ENCODE measurements around the gene MAP4K4. TPM values are rescaled to one million over a fixed set of nuclear protein-coding genes. Genes with fewer than 3 reads are reported as not detected.

The MAP4K4 gene
- total RNA-seq (2014; rRNA removed; shearing (Covaris generic)) (107 and 115 TPM in 2 replicates), polyA plus RNA-seq (2016; fragmentation: Nextera tagmentation; extraction: Ambion mirVana) (19.9 and 20.3 TPM in 2 replicates)

DNA sequence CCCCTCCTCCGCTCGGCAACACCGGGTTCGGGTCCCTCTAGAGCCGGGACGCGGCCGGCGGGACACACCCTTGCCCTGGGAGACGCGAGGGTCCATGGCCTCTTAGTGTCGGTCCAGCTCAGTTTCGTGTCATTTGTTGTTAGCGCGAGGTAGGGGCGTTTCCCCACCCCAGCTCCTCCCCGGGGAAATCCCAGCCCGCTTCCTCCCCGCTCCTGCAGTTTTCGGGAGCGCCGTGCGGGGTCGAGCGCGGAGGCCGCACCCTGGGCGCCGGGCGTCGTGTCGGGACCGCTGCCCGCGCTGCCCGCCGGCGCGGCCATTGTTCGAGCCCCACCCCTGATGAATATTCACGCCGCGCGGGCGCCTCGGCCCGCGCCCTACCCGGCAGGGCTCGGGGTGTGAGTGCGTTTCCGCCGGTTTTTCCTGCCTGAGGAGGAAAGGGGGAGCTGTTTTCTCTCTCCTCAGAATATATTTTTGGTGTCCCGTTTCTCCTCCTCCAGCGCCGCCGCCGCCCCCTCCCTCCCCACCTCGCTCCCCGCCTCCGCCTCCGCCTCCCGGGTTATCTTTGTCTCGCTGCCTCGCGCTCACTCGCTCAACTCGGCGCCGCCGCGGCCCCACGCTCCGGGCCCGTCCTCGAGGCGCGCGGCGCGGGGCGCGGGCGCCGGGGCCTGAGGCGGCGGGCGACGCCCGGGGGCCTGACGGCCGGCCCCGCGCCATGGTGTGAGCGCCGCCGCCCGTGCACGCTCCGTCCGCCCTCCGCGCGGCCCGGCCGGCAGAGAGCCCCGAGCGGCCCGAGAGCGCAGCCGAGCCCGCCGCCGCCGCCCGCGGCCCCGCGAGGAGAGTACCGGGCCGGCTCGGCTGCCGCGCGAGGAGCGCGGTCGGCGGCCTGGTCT is at the start of gene MAP4K4:
MAP4K4 (plus strand) TSS at position 584 of the 890 bp plus-strand sequence. CDS start 374 bp downstream, outside the sequence.
- H3F3A ChIP-seq (ENCODE audit: insufficient read depth) = peaks cover 46% of the 10 kb centered on the region
- peaks cover 44% of the 10 kb centered on the region for H3K79me2 ChIP-seq (ENCODE audit: insufficient read depth)
- TF ChIP-seq EZH2 (IDR thresholded peaks at IDR 0.05; ENCODE audit: insufficient read depth, poor library complexity, severe bottlenecking) (no peak), EZH2phosphoT487 (IDR thresholded peaks at IDR 0.05; ENCODE audit: insufficient read depth, low read depth) (no peak)
- H4K20me1 ChIP-seq (ENCODE audit: insufficient read depth) = no peaks in the 10 kb centered on the region
- DNase-seq = peak; percentile 91
- H3K27ac ChIP-seq = peak within 1 kb of the TSS; percentile 65
- WGBS, 2 experiments (ENCODE audit: low coverage in 1 of 2, low lambda C conversion rate in 2 of 2, missing lambda C conversion rate in 2 of 2) = 1% methylated on average over 80 to 120 of the region's 129 CpGs
- H3K4me3 ChIP-seq = peak within 1 kb of the TSS; percentile 96
- no peaks in the 10 kb centered on the region; the same call in 1 of the 2 replicates for H3K36me3 ChIP-seq (ENCODE audit: low read depth)
- peak within 1 kb of the TSS; percentile 88 for H3K4me2 ChIP-seq (ENCODE audit: unreplicated experiment)
- H2AFZ ChIP-seq = peak within 1 kb of the TSS; percentile 77
- peak within 1 kb of the TSS; percentile 95 for H3K9ac ChIP-seq
- no peaks in the 10 kb centered on the region for H3K9me3 ChIP-seq (ENCODE audit: low read depth)
- in situ Hi-C loops (cut with MboI) = loop anchor here (5.0 to 10.0 kb wide), 2 partner anchors 135 to 283 kb away; no protein-coding TSS in a partner anchor
- no peaks in the 10 kb centered on the region for H3K9me2 ChIP-seq (ENCODE audit: insufficient read depth)
- H3K27me3 ChIP-seq (replicated peaks; ENCODE audit: insufficient read depth) = no peaks in the 10 kb centered on the region
- H3K4me1 ChIP-seq (ENCODE audit: insufficient read depth) = peaks cover 16% of the 10 kb centered on the region

GRCh38 chr2:101653469-101653868 is 44.0 kb upstream of the MAP4K4 start:
- TF ChIP-seq EZH2phosphoT487 (IDR thresholded peaks at IDR 0.05; ENCODE audit: insufficient read depth, low read depth) = no peak
- no peak for TF ChIP-seq EZH2 (IDR thresholded peaks at IDR 0.05; ENCODE audit: insufficient read depth, poor library complexity, severe bottlenecking)
- Histone ChIP-seq H3K4me3 (no peak overlapping the region), H3K79me2 (ENCODE audit: insufficient read depth) (no peaks in the 10 kb centered on the region), H3K36me3 (ENCODE audit: low read depth) (no peaks in the 10 kb centered on the region), H3K4me2 (ENCODE audit: unreplicated experiment) (no peak overlapping the region), H2AFZ (no peak overlapping the region), H3K27me3 (replicated peaks; ENCODE audit: insufficient read depth) (no peaks in the 10 kb centered on the region), H3K9me2 (ENCODE audit: insufficient read depth) (no peaks in the 10 kb centered on the region), H3K4me1 (ENCODE audit: insufficient read depth) (peaks cover 10% of the 10 kb centered on the region), H3F3A (ENCODE audit: insufficient read depth) (no peaks in the 10 kb centered on the region), H3K9ac (no peak overlapping the region), H4K20me1 (ENCODE audit: insufficient read depth) (no peaks in the 10 kb centered on the region), H3K9me3 (ENCODE audit: low read depth) (no peaks in the 10 kb centered on the region), H3K27ac (no peak overlapping the region)
- in situ Hi-C loops (cut with MboI) = no loop called here
- WGBS, 2 experiments (ENCODE audit: low coverage in 1 of 2, low lambda C conversion rate in 2 of 2, missing lambda C conversion rate in 2 of 2) = 78 to 84% methylated on average over 7 of the region's 7 CpGs
- no peak for DNase-seq

- in situ Hi-C loops (cut with MboI) = no loop called here
- peaks cover 10% of the 10 kb centered on the region for H3K4me1 ChIP-seq (ENCODE audit: insufficient read depth)
- H3K9me3 ChIP-seq (ENCODE audit: low read depth) = no peaks in the 10 kb centered on the region
- H3K9me2 ChIP-seq (ENCODE audit: insufficient read depth) = no peaks in the 10 kb centered on the region
- peak; percentile 80 for DNase-seq
- H3K79me2 ChIP-seq (ENCODE audit: insufficient read depth) = no peaks in the 10 kb centered on the region
- H3K27ac ChIP-seq = no peak overlapping the region
- no peaks in the 10 kb centered on the region for H3K36me3 ChIP-seq (ENCODE audit: low read depth)
- 0 out of 2 replicates have a peak overlapping the region, but pooled peaks have one; percentile 21 for H3K9ac ChIP-seq
- no peaks in the 10 kb centered on the region for H3K27me3 ChIP-seq (replicated peaks; ENCODE audit: insufficient read depth)
- H3K4me3 ChIP-seq = no peak overlapping the region
- no peaks in the 10 kb centered on the region for H3F3A ChIP-seq (ENCODE audit: insufficient read depth)
- peak overlapping the region; percentile 65 for H2AFZ ChIP-seq
- no peak for TF ChIP-seq EZH2 (IDR thresholded peaks at IDR 0.05; ENCODE audit: insufficient read depth, poor library complexity, severe bottlenecking)
- no peaks in the 10 kb centered on the region for H4K20me1 ChIP-seq (ENCODE audit: insufficient read depth)
- no peak overlapping the region for H3K4me2 ChIP-seq (ENCODE audit: unreplicated experiment)
- 29 to 32% methylated on average over 5 of the region's 5 CpGs for WGBS, 2 experiments (ENCODE audit: low coverage in 1 of 2, low lambda C conversion rate in 2 of 2, missing lambda C conversion rate in 2 of 2)
Measured at GRCh38 chr2:101655702-101656422, 41.6 kb upstream of the MAP4K4 start.

DNA sequence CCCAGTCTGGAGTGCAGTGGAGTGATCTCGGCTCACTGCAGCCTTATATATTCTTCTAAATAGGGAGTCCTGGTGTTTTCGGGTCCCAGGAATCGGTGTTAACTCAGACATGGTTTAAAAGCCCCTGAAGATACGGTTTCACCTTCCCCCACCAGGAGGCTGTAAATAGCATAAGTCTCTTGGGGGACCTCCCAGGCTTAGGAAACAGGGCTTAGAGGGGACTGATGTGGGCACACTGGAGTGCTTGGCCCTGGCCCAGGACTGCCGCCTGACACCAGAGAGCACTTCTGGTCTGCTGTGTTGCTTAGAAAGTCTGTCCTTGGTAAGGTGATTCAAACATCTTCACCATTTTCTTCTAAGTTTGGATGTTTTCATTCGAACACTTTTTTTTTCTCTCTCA is 39.7 kb upstream of the MAP4K4 start:
- H3K27me3 ChIP-seq (replicated peaks; ENCODE audit: insufficient read depth) = no peaks in the 10 kb centered on the region
- TF ChIP-seq EZH2 (IDR thresholded peaks at IDR 0.05; ENCODE audit: insufficient read depth, poor library complexity, severe bottlenecking) (no peak), EZH2phosphoT487 (IDR thresholded peaks at IDR 0.05; ENCODE audit: insufficient read depth, low read depth) (no peak)
- no peaks in the 10 kb centered on the region for H3K9me2 ChIP-seq (ENCODE audit: insufficient read depth)
- H3K4me1 ChIP-seq (ENCODE audit: insufficient read depth) = peaks cover 10% of the 10 kb centered on the region
- H2AFZ ChIP-seq = no peak overlapping the region
- no peaks in the 10 kb centered on the region for H3F3A ChIP-seq (ENCODE audit: insufficient read depth)
- H3K4me3 ChIP-seq = no peak overlapping the region
- no peaks in the 10 kb centered on the region for H3K79me2 ChIP-seq (ENCODE audit: insufficient read depth)
- H4K20me1 ChIP-seq (ENCODE audit: insufficient read depth) = no peaks in the 10 kb centered on the region
- H3K4me2 ChIP-seq (ENCODE audit: unreplicated experiment) = no peak overlapping the region
- 92 to 94% methylated on average over 6 of the region's 6 CpGs for WGBS, 2 experiments (ENCODE audit: low coverage in 1 of 2, low lambda C conversion rate in 2 of 2, missing lambda C conversion rate in 2 of 2)
- no peaks in the 10 kb centered on the region for H3K36me3 ChIP-seq (ENCODE audit: low read depth)
- no peak overlapping the region for H3K27ac ChIP-seq
- in situ Hi-C loops (cut with MboI) = no loop called here
- no peaks in the 10 kb centered on the region for H3K9me3 ChIP-seq (ENCODE audit: low read depth)
- H3K9ac ChIP-seq = no peak overlapping the region
- no peak for DNase-seq

Measured in GM23248 (cell line).